GM12874 (cell line): ENCODE measurements around the gene BIN2.

Experiments
- CTCF ChIP-seq: IDR thresholded peaks from 2 replicates; pipeline ENCODE4 v1.5.1; 2011; ENCODE audit warnings: low read depth, mild to moderate bottlenecking, control low read depth, low read length, moderate library complexity; ENCODE audit not compliant: insufficient read depth

Gene BIN2

DNA sequence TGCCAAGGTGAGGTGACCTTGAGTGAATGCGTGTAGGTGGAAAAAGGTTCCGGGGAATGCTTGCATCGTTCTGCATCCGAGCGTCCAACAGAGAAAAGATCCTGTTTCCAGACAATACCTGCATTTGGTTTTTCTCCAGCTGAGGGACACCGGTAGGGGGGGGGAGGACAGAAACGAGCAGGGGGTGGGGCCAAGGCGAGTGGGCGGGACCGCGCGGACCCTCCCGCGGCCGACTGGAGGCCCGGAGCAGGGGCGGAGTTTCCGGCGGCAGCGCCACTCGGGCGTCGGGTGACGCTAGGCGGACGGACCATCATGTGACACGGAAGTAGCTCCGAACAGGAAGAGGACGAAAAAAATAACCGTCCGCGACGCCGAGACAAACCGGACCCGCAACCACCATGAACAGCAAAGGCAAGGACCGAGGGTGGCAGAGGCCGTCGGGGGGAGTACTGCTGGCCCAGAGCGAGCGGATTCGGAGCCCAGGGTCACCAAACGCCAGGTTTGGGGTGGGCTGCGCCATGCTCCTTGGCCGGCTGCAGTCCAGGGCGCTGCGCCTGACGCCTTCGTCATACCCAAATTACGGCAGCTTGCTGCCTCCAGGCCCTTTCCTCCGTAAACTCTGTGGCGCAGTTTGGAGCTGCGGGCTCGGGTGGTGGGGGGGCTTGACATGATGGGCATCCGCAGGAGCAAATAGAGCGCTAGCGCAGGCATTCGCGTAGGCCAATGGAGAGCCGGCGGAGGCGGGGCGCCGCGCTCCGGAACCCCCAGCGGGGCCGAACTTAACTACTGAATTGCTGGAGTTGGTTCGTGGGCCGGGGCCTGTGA, 85.3 kb downstream of the BIN2 start, which contains the start of gene DAZAP2:
TSS of gene DAZAP2 (plus strand) at position 317 of the 825 bp plus-strand sequence. CDS start at position 399, 82 bp downstream.
- 0 out of 2 replicates have a peak, but pooled peaks have one; percentile 7 for TF ChIP-seq CTCF

GRCh38 chr12:51238037-51238509, 85.9 kb downstream of the BIN2 start:
- no peak for TF ChIP-seq CTCF

DNA sequence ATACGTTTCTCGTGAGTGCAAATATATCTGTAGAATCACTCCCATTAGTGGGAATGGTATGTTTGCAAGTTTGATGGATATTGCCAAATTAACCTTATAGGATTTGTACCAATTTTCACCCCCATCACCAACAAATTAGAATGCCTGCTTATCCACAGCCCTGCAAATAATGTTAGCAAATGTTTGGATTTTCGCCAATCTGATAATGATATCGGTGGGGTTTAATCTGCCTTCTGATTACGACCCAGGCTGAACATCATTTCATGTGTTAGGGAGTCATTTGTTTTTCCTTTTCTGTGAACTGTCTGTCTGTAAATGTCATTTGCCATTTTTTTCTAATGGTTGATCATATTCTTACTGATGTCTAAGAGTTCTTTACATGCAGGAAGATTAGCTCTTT, 89.4 kb downstream of the BIN2 start:
- TF ChIP-seq CTCF: no peak

GRCh38 chr12:51232642-51233041, 91.3 kb downstream of the BIN2 start:
- TF ChIP-seq CTCF: no peak
